GM23338 (cell line): ENCODE results near the gene AADACL3.

ENCODE experiments used
- CREB1 ChIP-seq: fragments of 250-450 bp; sonication (Bioruptor Pico); IDR thresholded peaks from 2 replicates; pipeline ENCODE4 v1.5.0; 2020; ENCODE audit warnings: low read depth, mild to moderate bottlenecking, moderate library complexity
- CTCF ChIP-seq, 2 experiments: fragments of 200-600 bp in 1 of 2; sonication (generic) in 1 of 2; conservative IDR thresholded peaks; 2 replicates each; pipeline versions ENCODE4 v1.5.1 to v1.6.1; 2016 to 2017; ENCODE audit warnings: antibody characterized with exemption in 2 of 2, low read depth in 2 of 2, mild to moderate bottlenecking in 2 of 2, moderate library complexity in 1 of 2
- ETS1 ChIP-seq: IDR thresholded peaks from 2 replicates; pipeline ENCODE4 v1.6.1; 2016; ENCODE audit warnings: antibody characterized with exemption
- EZH2 ChIP-seq: fragments of 200-600 bp; sonication (generic); IDR thresholded peaks from one replicate; pipeline ENCODE4 v1.8.0; 2017; ENCODE audit warnings: antibody characterized with exemption, mild to moderate bottlenecking, low read depth; ENCODE audit not compliant: unreplicated experiment
- EZH2phosphoT487 ChIP-seq: fragments of 200-600 bp; sonication (generic); IDR thresholded peaks from one replicate; pipeline ENCODE4 v1.8.1; 2018; ENCODE audit warnings: antibody characterized with exemption; ENCODE audit not compliant: unreplicated experiment
- JUNB ChIP-seq: IDR thresholded peaks from one replicate; pipeline ENCODE4 v1.6.1; 2016; ENCODE audit warnings: antibody characterized with exemption; ENCODE audit not compliant: unreplicated experiment
- NANOG ChIP-seq: IDR thresholded peaks from 2 replicates; pipeline ENCODE4 v1.6.1; 2016; ENCODE audit warnings: antibody characterized with exemption, borderline replicate concordance
- POLR2AphosphoS5 ChIP-seq: IDR thresholded peaks from 2 replicates; pipeline ENCODE4 v1.6.1; 2016; ENCODE audit warnings: antibody characterized with exemption, low read depth
- REST ChIP-seq: IDR thresholded peaks from one replicate; pipeline ENCODE4 v1.6.1; 2018; ENCODE audit warnings: antibody characterized with exemption; ENCODE audit not compliant: unreplicated experiment
- ZNF331 ChIP-seq: fragments of 250-450 bp; sonication (Bioruptor Pico); IDR thresholded peaks from 2 replicates; pipeline ENCODE4 v1.5.0; 2020; ENCODE audit warnings: low read depth, mild to moderate bottlenecking, moderate library complexity

- TF ChIP-seq ETS1, result no peak
- no peak for TF ChIP-seq REST
- TF ChIP-seq CTCF (conservative IDR thresholded peaks at IDR 0.05; ENCODE audit: low read depth in 2 of 2), result no peak
- no peak for TF ChIP-seq EZH2phosphoT487
- no peak for TF ChIP-seq POLR2AphosphoS5
- TF ChIP-seq EZH2, result no peak
- TF ChIP-seq NANOG, result no peak
- no peak for TF ChIP-seq ZNF331 (CRISPR knock-in tag)
- no peak for TF ChIP-seq JUNB
- no peak for TF ChIP-seq CREB1 (CRISPR knock-in tag)
Measured at GRCh38 chr1:12709696-12710095, 6.2 kb upstream of the AADACL3 start.
